MG63 (cell line): Measurements from ENCODE around the gene PRR7. TPM values are rescaled to one million over a fixed set of nuclear protein-coding genes. Genes with fewer than 3 reads are reported as not detected.

Experiments
- DNase-seq: peaks from one replicate; pipeline ENCODE4 v3.0.0-alpha.2; 2020
- H3K27me3 ChIP-seq: fragments of 250-450 bp; sonication (Bioruptor Pico); 2 replicates; pipeline ENCODE4 v1.5.1; 2020; ENCODE audit warnings: mild to moderate bottlenecking, moderate library complexity
- H3K36me3 ChIP-seq: fragments of 250-450 bp; sonication (Bioruptor Pico); 2 replicates; pipeline ENCODE4 v1.5.1; 2020; ENCODE audit warnings: mild to moderate bottlenecking, moderate library complexity
- H3K4me3 ChIP-seq: fragments of 250-450 bp; sonication (Bioruptor Pico); 2 replicates; pipeline ENCODE4 v1.5.1; 2020; ENCODE audit warnings: mild to moderate bottlenecking, moderate library complexity
- H3K9me3 ChIP-seq: fragments of 250-450 bp; sonication (Bioruptor Pico); 2 replicates; pipeline ENCODE4 v1.5.1; 2020; ENCODE audit warnings: mild to moderate bottlenecking, moderate library complexity
- total RNA-seq: library from RNA; depleted of rRNA; stranded (reverse); fragments of >200 nt; shearing (Covaris generic); gene quantifications from 2 replicates; pipeline ENCODE4 v1.2.3, GENCODE V29; 2014; ENCODE audit warnings: low replicate concordance

Gene PRR7
- total RNA-seq, 1 experiment from 2014 or later, result 68.2 TPM

- Histone ChIP-seq H3K36me3 (peaks cover 66% of the 10 kb centered on the region), H3K27me3 (no peaks in the 10 kb centered on the region)
- DNase-seq, result peak; percentile 89
Observed at GRCh38 chr5:177494346-177495195, 48.0 kb downstream of the PRR7 start.

GRCh38 chr5:177495243-177496060, 48.8 kb downstream of the PRR7 start:
- Histone ChIP-seq H3K27me3 (no peaks in the 10 kb centered on the region), H3K9me3 (no peaks in the 10 kb centered on the region), H3K36me3 (peaks cover 57% of the 10 kb centered on the region), H3K4me3 (peak overlapping the region; percentile 65)
- peak; percentile 79 for DNase-seq

More at GRCh38 chr5:177494346-177495195, 48.0 kb downstream of the PRR7 start:
- H3K9me3 ChIP-seq, result no peaks in the 10 kb centered on the region
- H3K4me3 ChIP-seq, result no peak overlapping the region

- H3K4me3 ChIP-seq, result peak overlapping the region; percentile 65
- H3K9me3 ChIP-seq, result no peaks in the 10 kb centered on the region
- no peaks in the 10 kb centered on the region for H3K27me3 ChIP-seq
- DNase-seq, result peak; percentile 66
- peaks cover 50% of the 10 kb centered on the region for H3K36me3 ChIP-seq
Observed at GRCh38 chr5:177496070-177496726, 49.6 kb downstream of the PRR7 start.

- Histone ChIP-seq H3K9me3 (no peaks in the 10 kb centered on the region), H3K27me3 (no peaks in the 10 kb centered on the region), H3K4me3 (peak overlapping the region; percentile 65), H3K36me3 (peaks cover 47% of the 10 kb centered on the region)
- peak; percentile 96 for DNase-seq
Observed at GRCh38 chr5:177496727-177497291, 50.2 kb downstream of the PRR7 start.

GRCh38 chr5:177497292-177498012, 50.8 kb downstream of the PRR7 start, which contains the start of gene PDLIM7:
Gene PDLIM7 (minus strand): TSS chr5:177497604. CDS start chr5:177496512, 1,092 bp downstream.
- H3K9me3 ChIP-seq, result no peaks in the 10 kb centered on the region
- H3K36me3 ChIP-seq, result peaks cover 41% of the 10 kb centered on the region
- no peaks in the 10 kb centered on the region for H3K27me3 ChIP-seq
- H3K4me3 ChIP-seq, result peak within 1 kb of the TSS; percentile 65
- peak; percentile 98 for DNase-seq

GRCh38 chr5:177498013-177498787, 51.6 kb downstream of the PRR7 start:
- DNase-seq, result no peak
- H3K27me3 ChIP-seq, result no peaks in the 10 kb centered on the region

GRCh38 chr5:177499842-177500241, 53.2 kb downstream of the PRR7 start:
- Histone ChIP-seq H3K36me3 (peaks cover 17% of the 10 kb centered on the region), H3K27me3 (no peaks in the 10 kb centered on the region), H3K9me3 (no peaks in the 10 kb centered on the region), H3K4me3 (no peak overlapping the region)
- DNase-seq, result no peak

More at GRCh38 chr5:177498013-177498787, 51.6 kb downstream of the PRR7 start:
- H3K9me3 ChIP-seq, result no peaks in the 10 kb centered on the region
- peaks cover 34% of the 10 kb centered on the region for H3K36me3 ChIP-seq
- peak overlapping the region; percentile 65 for H3K4me3 ChIP-seq

- peak; percentile 87 for DNase-seq
- Histone ChIP-seq H3K4me3 (no peak overlapping the region), H3K27me3 (no peaks in the 10 kb centered on the region), H3K36me3 (peaks cover 7% of the 10 kb centered on the region), H3K9me3 (no peaks in the 10 kb centered on the region)
Observed at GRCh38 chr5:177500685-177501522, 54.3 kb downstream of the PRR7 start.

GRCh38 chr5:177501874-177502678, 55.5 kb downstream of the PRR7 start:
- no peaks in the 10 kb centered on the region; the same call in none of the 2 replicates for H3K36me3 ChIP-seq
- no peaks in the 10 kb centered on the region for H3K27me3 ChIP-seq
- no peak for DNase-seq
- no peak overlapping the region for H3K4me3 ChIP-seq
- no peaks in the 10 kb centered on the region for H3K9me3 ChIP-seq

- Histone ChIP-seq H3K9me3 (no peaks in the 10 kb centered on the region), H3K27me3 (no peaks in the 10 kb centered on the region), H3K36me3 (no peaks in the 10 kb centered on the region; the same call in none of the 2 replicates), H3K4me3 (no peak overlapping the region)
- DNase-seq, result no peak
Observed at GRCh38 chr5:177502886-177503285, 56.3 kb downstream of the PRR7 start.

GRCh38 chr5:177503351-177504085, 56.9 kb downstream of the PRR7 start:
- Histone ChIP-seq H3K4me3 (no peak overlapping the region), H3K36me3 (peaks cover 2% of the 10 kb centered on the region), H3K27me3 (no peaks in the 10 kb centered on the region), H3K9me3 (no peaks in the 10 kb centered on the region)
- DNase-seq, result no peak

GRCh38 chr5:177504086-177505056, 57.8 kb downstream of the PRR7 start:
- DNase-seq, result no peak
- no peaks in the 10 kb centered on the region for H3K9me3 ChIP-seq
- no peak overlapping the region for H3K4me3 ChIP-seq
- peaks cover 10% of the 10 kb centered on the region for H3K36me3 ChIP-seq
- no peaks in the 10 kb centered on the region for H3K27me3 ChIP-seq
